BJ (cell line): ENCODE data around the gene KDM2A. TPM values are rescaled to one million over a fixed set of nuclear protein-coding genes. Genes with fewer than 3 reads are reported as not detected.

ENCODE experiments used
- CTCF ChIA-PET: fragments of 350-600 bp; formaldehyde crosslinking; extraction: SDS; loops from one replicate; lab custom pipeline; 2021; ENCODE audit warnings: antibody characterized with exemption, inconsistent platforms; lab: Yijun Ruan, JAX
- POLR2A ChIA-PET: fragments of 300-600 bp; sonication (Branson Sonifier 250); formaldehyde crosslinking; extraction: SDS; loops from one replicate; lab custom pipeline; 2021; ENCODE audit warnings: antibody characterized with exemption; lab: Charles Lee
- DNase-seq: peaks from one replicate; pipeline ENCODE4 v3.0.0-alpha.2; 2011; ENCODE audit warnings: low read depth
- H3K27me3 ChIP-seq: 2 replicates; pipeline ENCODE4 v1.6.0; 2011; ENCODE audit warnings: low read length; ENCODE audit not compliant: control insufficient read depth, insufficient read depth
- H3K36me3 ChIP-seq: 2 replicates; pipeline ENCODE4 v1.5.1; 2011; ENCODE audit warnings: low read length; ENCODE audit not compliant: control insufficient read depth, insufficient read depth
- H3K4me3 ChIP-seq: 2 replicates; pipeline ENCODE4 v1.5.1; 2011; ENCODE audit warnings: low read depth, mild to moderate bottlenecking, control low read depth, low read length
- polyA plus RNA-seq: library from polyadenylated mRNA; depleted of rRNA; stranded (reverse); fragments of >200 nt; gene quantifications from 2 replicates; pipeline ENCODE4 v1.2.3, GENCODE V29; 2011
- TF ChIP-seq, protein P1 (sequence below): IDR thresholded peaks from 2 replicates; pipeline ENCODE4 v1.5.1; 2011; ENCODE audit warnings: low read depth, mild to moderate bottlenecking, control low read depth, inconsistent platforms, low read length, moderate library complexity; ENCODE audit not compliant: insufficient read depth

The KDM2A gene
- polyA plus RNA-seq, 1 experiment = 63.5 TPM

- ChIA-PET CTCF (interaction anchor here (0.6 to 4.3 kb wide), 5 partner anchors 11 to 44 kb away, joined by 3 to 28 read pairs (median 3); no protein-coding TSS in a partner anchor), POLR2A (no interaction called here)
- Histone ChIP-seq H3K4me3 (no peak overlapping the region), H3K36me3 (peaks cover 7% of the 10 kb centered on the region), H3K27me3 (no peaks in the 10 kb centered on the region)
- no peak for DNase-seq
- TF ChIP-seq, protein P1, sequence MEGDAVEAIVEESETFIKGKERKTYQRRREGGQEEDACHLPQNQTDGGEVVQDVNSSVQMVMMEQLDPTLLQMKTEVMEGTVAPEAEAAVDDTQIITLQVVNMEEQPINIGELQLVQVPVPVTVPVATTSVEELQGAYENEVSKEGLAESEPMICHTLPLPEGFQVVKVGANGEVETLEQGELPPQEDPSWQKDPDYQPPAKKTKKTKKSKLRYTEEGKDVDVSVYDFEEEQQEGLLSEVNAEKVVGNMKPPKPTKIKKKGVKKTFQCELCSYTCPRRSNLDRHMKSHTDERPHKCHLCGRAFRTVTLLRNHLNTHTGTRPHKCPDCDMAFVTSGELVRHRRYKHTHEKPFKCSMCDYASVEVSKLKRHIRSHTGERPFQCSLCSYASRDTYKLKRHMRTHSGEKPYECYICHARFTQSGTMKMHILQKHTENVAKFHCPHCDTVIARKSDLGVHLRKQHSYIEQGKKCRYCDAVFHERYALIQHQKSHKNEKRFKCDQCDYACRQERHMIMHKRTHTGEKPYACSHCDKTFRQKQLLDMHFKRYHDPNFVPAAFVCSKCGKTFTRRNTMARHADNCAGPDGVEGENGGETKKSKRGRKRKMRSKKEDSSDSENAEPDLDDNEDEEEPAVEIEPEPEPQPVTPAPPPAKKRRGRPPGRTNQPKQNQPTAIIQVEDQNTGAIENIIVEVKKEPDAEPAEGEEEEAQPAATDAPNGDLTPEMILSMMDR = no peak
These were observed 154.4 kb downstream of the KDM2A start for GRCh38 chr11:67273260-67273990.

GRCh38 chr11:67274768-67275605, 155.9 kb downstream of the KDM2A start:
- POLR2A ChIA-PET = no interaction called here
- H3K36me3 ChIP-seq = peaks cover 10% of the 10 kb centered on the region
- CTCF ChIA-PET = no interaction called here

DNA sequence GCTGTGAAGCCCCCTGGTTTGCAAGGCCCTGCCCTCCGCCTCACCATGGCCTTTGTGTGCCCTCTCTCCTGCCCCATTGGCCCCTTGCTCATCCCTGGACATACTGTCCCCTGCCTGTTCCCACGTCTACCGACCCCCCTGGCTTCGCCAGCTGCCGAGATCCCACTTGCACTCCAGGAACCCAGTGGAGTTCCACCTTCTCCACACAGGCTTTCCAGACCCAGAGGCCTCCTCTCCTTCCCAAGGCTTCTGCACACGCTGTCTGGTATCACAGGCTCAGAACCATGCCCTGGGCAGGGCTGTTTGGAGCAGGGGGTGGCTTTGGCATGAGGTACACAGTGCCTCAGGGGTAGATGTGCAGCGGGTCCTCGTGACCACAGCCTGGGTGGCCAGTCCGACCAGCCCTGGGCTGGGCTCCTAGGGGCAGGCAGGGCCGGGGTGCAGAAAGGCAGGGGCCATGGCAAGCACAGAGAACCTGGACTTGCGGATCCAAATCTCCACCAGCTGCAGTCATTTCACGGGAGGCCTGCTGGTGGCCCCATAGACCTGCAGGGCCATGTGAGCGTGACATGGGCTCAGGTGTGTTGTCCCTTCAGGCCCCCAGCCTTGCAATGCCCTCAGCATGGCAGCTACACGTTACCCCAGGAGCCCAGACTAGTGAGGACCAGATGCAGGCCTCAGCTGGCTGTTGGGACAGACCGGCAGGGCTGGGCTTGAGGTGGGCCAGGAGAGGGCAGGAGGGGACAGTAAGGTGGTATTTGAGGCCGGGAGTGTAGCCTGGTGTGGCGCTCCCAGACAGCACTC, 156.7 kb downstream of the KDM2A start:
- ChIA-PET POLR2A (no interaction called here), CTCF (no interaction called here)
- peaks cover 17% of the 10 kb centered on the region for H3K36me3 ChIP-seq

More at GRCh38 chr11:67274768-67275605, 155.9 kb downstream of the KDM2A start:
- no peak for DNase-seq
- no peak overlapping the region for H3K4me3 ChIP-seq
- H3K27me3 ChIP-seq = no peaks in the 10 kb centered on the region
- TF ChIP-seq, protein P1 = no peak

GRCh38 chr11:67276781-67277230, 157.7 kb downstream of the KDM2A start:
- Histone ChIP-seq H3K36me3 (peaks cover 27% of the 10 kb centered on the region), H3K27me3 (no peaks in the 10 kb centered on the region), H3K4me3 (no peak overlapping the region; the same call in 1 of the 2 replicates)
- no peak for DNase-seq
- ChIA-PET POLR2A (no interaction called here), CTCF (interaction anchor here (0.8 to 2.0 kb wide), 7 partner anchors 9 to 196 kb away, joined by 3 to 13 read pairs (median 5); no protein-coding TSS in a partner anchor)
- TF ChIP-seq, protein P1 = peak; percentile 44

More for the DNA sequence above, 156.7 kb downstream of the KDM2A start:
- no peaks in the 10 kb centered on the region for H3K27me3 ChIP-seq
- no peak overlapping the region for H3K4me3 ChIP-seq
- TF ChIP-seq, protein P1 = no peak
- no peak for DNase-seq
